HG03064 (cell line): ENCODE data around the gene SACS.

ENCODE experiments used
- ATAC-seq: cut with Tn5 transposase; IDR thresholded peaks from one replicate; pipeline ENCODE4 v1.9.1; 2021; ENCODE audit warnings: low read depth; ENCODE audit not compliant: unreplicated experiment

The SACS gene

DNA sequence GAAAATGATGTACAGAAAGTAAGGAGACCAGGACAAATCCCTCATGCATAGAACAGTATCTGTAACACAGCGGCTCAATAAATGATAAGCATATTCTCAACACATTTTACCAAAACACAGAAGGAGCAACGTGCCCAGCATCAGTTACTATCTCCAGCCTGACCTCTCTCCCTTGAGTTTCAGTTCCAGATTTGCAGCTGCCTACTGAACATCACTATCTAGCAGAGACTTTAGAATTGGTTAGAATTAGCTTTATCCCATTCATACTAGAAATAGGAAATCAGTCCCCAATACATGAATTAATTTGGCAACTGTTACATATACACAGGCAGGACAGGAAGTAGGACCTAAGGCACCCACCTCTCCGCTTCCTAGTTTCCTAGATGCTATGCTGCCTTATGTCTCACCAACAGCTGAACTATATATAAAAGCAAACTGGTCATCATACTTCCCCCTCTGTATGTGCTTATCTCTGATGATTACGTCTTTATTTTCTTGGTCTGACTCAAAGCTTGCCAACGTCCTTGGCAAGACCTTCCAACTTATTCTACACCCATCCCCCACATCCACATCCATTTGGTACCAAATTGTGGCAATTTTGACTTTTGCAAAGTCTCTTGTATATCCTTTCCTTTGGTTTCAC lies 61.1 kb downstream of the SACS start:
- no peak for ATAC-seq

DNA sequence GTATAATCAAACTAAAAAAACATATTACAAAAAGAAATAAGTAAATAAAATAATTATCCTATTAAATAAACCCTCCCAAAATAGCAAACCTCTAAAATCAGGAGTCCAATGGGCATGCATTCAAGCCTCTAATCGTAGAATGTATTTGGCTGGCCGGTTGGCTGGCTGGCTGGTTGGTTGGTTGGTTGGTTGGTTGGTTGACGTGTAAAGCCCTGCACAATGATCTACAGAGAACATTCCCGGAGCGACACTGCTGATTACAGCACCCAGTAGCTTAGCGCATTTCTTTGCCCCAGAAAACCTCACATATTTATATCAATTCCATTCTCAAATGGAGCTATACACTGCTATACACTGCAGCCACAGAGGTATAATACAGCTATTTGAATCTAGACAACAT lies 65.6 kb downstream of the SACS start:
- ATAC-seq: no peak

GRCh38 chr13:23365652-23366051 lies 67.8 kb downstream of the SACS start:
- ATAC-seq: no peak

GRCh38 chr13:23359882-23360281 lies 73.6 kb downstream of the SACS start:
- no peak for ATAC-seq

GRCh38 chr13:23357349-23357748 lies 76.2 kb downstream of the SACS start:
- no peak for ATAC-seq

DNA sequence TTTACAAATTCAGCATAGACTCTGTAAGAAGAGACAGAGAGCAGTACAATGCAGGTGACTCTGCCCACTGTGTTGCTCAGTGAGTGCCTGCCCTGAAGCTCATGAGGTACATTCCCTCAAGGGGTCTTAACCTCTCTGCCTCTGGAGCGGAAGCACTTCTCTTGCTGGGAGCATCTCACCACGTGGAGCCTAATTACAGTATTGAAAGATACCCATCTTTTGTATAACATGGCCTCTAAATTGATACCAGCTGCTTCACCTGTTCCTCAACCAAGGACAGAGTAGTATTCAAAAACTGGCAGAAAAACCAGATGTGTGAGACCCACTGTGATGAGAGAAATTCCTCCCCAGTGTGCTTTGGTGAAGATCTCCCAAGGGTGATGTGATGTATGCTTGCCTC lies 77.1 kb downstream of the SACS start:
- ATAC-seq: no peak

- ATAC-seq: no peak
Measured at GRCh38 chr13:23354520-23354919, 79.0 kb downstream of the SACS start.

- ATAC-seq: no peak
Measured at GRCh38 chr13:23352161-23352560, 81.3 kb downstream of the SACS start.

- no peak for ATAC-seq
Measured at GRCh38 chr13:23350009-23350408, 83.5 kb downstream of the SACS start.

- ATAC-seq: no peak
Measured at GRCh38 chr13:23349161-23349897, 84.2 kb downstream of the SACS start.

- no peak for ATAC-seq
Measured at GRCh38 chr13:23348262-23349127, 85.0 kb downstream of the SACS start.

DNA sequence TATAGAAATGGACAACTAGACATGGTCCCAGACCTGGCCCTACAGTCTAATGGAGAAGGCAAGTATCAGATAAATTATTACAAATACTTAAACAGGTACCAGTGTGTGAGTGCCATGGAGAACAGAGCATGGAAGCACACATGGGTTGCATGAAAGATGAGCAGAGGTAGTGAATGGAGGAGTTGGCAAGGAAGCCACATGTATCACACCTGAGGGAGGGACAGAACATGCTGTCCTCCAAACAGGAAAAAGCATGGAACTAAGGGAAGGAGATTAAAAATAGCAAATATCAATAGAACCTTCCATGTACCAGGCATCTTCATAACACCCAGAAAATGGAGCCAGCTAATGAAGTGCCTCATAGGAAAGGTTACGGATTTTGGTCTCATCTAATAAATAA lies 85.9 kb downstream of the SACS start:
- ATAC-seq: no peak

DNA sequence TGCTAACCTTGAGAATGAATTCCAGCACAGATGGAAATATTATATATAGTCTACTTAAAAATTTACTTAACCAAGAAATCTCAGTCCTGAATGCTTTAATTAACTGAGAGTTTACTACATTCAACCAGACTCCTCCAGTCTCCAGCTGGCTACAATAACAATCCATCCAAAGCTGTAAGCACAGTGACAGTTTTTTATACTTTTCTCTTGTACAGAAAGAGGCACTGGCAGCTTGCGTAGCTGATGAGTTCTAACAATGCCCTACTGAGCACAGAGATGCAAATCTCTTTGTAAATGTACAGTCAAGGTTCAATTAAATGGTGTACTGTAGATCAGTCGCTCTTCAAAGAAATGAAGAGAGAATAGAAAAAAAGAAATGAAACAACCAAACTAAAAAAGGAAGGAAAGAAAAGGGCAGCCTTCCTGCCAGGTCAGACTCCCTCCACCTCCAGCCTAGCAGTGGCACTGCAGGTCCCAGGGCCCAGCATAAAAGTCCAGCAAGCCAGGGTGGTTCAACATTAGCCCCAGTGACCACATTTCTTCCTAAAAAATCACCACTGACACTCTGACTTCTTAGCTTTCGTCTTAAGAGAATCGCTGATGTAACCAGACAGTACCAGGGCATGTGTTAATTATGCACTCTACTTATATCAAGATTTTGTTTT lies 88.4 kb downstream of the SACS start:
- ATAC-seq: no peak

GRCh38 chr13:23339225-23339624 lies 94.3 kb downstream of the SACS start:
- ATAC-seq: no peak

DNA sequence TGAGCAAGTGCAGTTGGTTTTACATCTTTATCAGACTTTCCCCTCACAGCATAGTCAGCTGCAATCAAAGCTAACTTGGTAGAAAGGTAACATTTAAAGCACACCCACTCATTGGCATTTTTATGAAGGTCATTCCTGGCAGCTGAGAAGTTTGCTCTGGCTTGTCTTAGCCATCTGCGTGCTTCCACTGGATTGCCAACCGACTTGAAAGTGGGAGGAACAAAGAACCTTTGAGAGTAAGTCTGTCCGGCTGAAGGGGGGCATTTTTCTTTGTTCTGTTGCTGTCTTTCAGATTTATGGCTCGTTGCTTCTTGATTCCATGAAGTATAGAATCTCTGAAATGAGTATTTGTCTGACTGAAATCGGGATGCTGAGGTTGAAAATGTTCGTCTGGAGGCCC lies 103.1 kb downstream of the SACS start:
- no peak for ATAC-seq

DNA sequence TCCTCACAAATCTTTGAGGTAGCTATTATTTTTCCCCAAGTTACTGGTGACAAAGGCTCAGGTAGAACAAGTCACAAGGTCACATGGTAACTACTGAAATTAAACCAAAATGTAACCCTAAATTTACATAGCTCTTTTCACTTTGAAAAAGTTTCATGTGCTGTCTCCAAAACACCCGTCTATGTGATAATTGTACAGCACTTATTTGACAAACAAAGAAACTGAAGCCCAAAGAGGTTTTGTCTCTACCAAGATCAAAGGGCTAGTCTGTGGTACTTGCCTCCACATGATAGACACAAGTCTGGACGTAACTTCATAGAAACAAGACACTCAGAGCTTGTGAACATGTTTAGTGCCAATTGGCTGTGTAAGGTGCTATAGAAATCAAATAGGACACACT lies 108.3 kb downstream of the SACS start:
- no peak for ATAC-seq

DNA sequence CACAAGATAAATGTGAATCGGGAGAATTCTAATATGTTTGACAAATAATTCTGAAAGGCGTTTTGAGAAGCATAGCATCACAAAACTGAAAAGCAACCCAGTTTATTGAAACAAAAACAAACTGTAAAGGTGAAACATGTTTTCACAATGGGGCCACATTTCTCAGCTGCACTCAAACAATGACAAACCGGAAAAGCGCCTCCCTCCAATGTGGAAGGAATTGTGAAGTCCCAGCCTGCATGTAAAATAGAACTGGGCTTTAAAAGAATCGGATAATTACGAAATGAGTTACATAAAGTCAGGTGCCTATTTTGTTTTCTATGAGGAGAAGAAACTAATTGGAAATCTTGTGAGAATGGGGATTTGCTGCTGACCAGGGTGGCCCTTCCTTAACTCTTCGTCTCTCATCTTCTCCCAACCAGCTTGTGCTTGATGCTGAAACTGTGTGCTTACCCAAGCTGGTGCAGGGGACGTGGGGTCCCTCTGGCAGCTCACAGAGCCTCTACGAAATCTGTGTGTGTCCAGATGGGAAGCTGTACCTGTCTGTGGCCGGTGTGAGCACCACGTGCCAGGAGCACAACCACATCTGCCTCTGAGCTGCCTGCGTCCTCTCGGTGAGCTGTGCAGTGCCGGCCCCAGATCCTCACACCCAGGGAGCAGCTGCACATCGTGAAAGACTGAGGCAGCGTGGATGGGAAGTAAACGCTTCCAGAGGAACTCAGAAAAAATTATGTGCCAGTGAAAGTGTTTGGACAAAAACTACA lies 109.4 kb downstream of the SACS start:
- no peak for ATAC-seq

GRCh38 chr13:23322353-23323336 lies 110.9 kb downstream of the SACS start:
- ATAC-seq: no peak
